Activated CD4-positive, CD25-positive, alpha-beta regulatory T cell treated with anti-CD3 and anti-CD28 coated beads, Interleukin-2, amount 50 U/mL, for 24 hours (primary cell): ENCODE results near the gene DEDD.
A peak's percentile ranks its signal among the peaks of the same experiment; 100 is the strongest.
"Not testable (repeated sequence)": the region's sequence is repeated elsewhere in the genome, so short reads cannot be mapped to it uniquely, and the experiment has no call there.

ENCODE experiments used
- ATAC-seq, 2 donors: fragments of 150-1000 bp; cut with Tn5 transposase; one replicate each; pipeline ENCODE4 v1.10.0; 2021; ENCODE audit warnings: mild to moderate bottlenecking in 1 of 2, moderate library complexity in 1 of 2

DEDD gene

GRCh38 chr1:161121834-161122233 lies 10.6 kb downstream of the DEDD start:
- no peak for ATAC-seq

GRCh38 chr1:161121042-161121650 lies 11.3 kb downstream of the DEDD start:
- no peak for ATAC-seq

GRCh38 chr1:161119092-161119903 lies 13.2 kb downstream of the DEDD start:
- ATAC-seq, result peak; percentile 49 to 58

- ATAC-seq, result peak; percentile 56 to 59
Observed at GRCh38 chr1:161117759-161118581, 14.5 kb downstream of the DEDD start, which contains the start of the genes NIT1 and PFDN2. TSS of gene NIT1 (plus strand) at chr1:161118105. CDS start at chr1:161118177, 72 bp downstream. TSS of gene PFDN2 (minus strand) at chr1:161118037. CDS start at chr1:161118026, 11 bp downstream.

GRCh38 chr1:161115961-161116360 lies 16.5 kb downstream of the DEDD start:
- ATAC-seq, result not testable (repeated sequence)

- ATAC-seq, result peak; percentile 80
Observed at GRCh38 chr1:161115132-161115711, 17.2 kb downstream of the DEDD start.

GRCh38 chr1:161114556-161114955 lies 17.9 kb downstream of the DEDD start:
- ATAC-seq, result no peak

- no peak for ATAC-seq
Observed at GRCh38 chr1:161113915-161114314, 18.6 kb downstream of the DEDD start.

- no peak for ATAC-seq
Observed at GRCh38 chr1:161111527-161111926, 20.9 kb downstream of the DEDD start.

- no peak for ATAC-seq
Observed at GRCh38 chr1:161111117-161111516, 21.4 kb downstream of the DEDD start.

GRCh38 chr1:161106431-161106830 lies 26.0 kb downstream of the DEDD start:
- ATAC-seq, result no peak

- no peak for ATAC-seq
Observed at GRCh38 chr1:161100556-161100955, 31.9 kb downstream of the DEDD start.

- ATAC-seq, result no peak
Observed at GRCh38 chr1:161099090-161099802, 33.2 kb downstream of the DEDD start.

- ATAC-seq, result peak; percentile 78 to 81
Observed at GRCh38 chr1:161098210-161099068, 34.0 kb downstream of the DEDD start, which contains the start of gene KLHDC9. TSS of gene KLHDC9 (plus strand) at chr1:161098361. CDS start at chr1:161098536, 175 bp downstream.

- no peak for ATAC-seq
Observed at GRCh38 chr1:161096530-161096929, 35.9 kb downstream of the DEDD start.

GRCh38 chr1:161096015-161096414 lies 36.5 kb downstream of the DEDD start:
- ATAC-seq, result no peak

- ATAC-seq, result no peak
Observed at GRCh38 chr1:161095230-161095629, 37.2 kb downstream of the DEDD start.

- no peak for ATAC-seq
Observed at GRCh38 chr1:161094481-161094880, 38.0 kb downstream of the DEDD start.

- ATAC-seq, result peak; percentile 94 to 96
Observed at GRCh38 chr1:161092621-161093028, 39.8 kb downstream of the DEDD start.

GRCh38 chr1:161091796-161092507 lies 40.5 kb downstream of the DEDD start:
- no peak for ATAC-seq
